Measurements from ENCODE around the gene C19orf81.

- TF ChIP-seq CTCF (conservative IDR thresholded peaks at IDR 0.05; ENCODE audit: low read length) (no peak), EZH2phosphoT487 (IDR thresholded peaks at IDR 0.05; ENCODE audit: borderline replicate concordance) (no peak)
Observed at GRCh38 chr19:50651174-50651573, 1.9 kb downstream of the C19orf81 start.
